NCI-H69 (cell line): ENCODE data around the gene AGR3.
A peak's percentile ranks its signal among the peaks of the same experiment; 100 is the strongest.

Source experiments
- DNase-seq: peaks from one replicate; lab custom pipeline; 2025; lab: John Stamatoyannopoulos, UW

AGR3 gene

DNA sequence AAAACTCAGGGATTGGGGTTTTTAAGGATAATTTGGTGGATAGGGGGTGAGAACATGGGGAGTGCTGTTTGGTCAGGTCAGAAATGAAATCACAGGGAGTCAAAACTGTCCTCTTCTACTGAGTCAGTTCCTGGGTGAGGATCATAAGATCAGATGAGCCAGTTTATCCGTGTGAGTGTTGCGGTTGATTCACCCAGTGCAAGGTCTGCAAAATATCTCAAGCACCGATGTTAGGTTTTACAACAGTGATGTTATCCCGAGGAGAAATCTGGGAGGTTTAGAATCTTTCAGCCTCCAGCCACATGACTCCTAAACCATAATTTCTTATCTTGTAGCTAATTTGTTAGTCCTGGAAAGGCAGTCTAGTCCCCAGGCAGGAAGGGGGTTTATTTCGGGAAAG is 45.3 kb downstream of the AGR3 start:
- no peak for DNase-seq

DNA sequence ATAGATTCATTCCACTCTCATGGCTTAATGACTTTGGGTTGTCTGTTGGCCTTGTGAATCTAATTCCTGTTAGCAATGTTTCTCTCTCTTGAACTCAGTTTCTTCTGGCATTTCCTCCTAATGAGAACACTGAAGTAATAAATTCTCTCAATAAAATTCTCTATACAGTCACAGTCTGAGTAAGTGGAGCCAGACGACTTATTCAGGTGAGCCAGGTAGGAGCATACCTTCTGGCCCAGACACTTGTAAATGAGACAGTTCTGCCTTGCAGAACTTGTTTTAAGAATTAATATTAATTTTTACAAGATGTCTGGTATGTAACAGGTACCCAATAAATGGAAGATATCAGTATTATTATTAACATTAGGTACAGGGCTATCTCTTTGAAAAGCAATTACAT is 48.4 kb downstream of the AGR3 start:
- DNase-seq, result no peak

DNA sequence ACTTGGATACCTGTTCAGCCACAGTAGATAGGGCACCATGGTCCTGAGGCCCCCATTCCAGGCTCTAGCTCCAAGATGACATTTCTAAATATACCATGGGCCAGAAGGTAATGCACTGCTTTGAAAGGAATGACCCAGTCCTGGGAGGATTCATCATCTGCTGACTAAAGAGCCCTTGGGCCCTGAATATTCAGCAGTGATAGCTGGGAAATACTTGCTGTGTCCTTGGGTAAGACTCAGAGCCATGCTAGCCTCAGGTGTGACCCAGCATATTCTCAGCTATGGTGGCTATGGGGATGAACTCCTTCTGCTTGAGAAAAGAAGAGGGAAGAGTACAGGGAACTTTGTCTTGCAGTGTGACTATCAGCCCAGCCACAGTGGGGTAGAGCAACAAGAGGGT is 55.7 kb downstream of the AGR3 start:
- no peak for DNase-seq

DNA sequence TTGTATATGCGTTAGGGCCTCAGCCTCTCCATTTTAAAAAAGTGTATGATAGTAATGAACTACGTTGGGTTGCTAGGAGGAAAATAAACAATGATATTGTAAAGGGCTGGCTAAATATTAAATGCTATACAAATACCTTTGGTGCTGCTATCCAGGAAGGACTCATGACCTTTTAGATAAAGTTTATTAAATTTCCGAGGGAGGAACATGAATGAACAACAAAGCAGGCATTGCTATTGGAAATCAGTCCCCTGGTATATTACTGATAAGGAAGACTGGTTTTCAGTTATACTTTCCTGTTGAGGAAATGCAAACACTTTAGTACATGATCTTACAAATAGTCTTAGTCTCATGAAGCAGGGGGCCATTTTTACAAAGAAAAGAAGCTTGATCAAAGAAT is 59.8 kb downstream of the AGR3 start:
- DNase-seq, result no peak

DNA sequence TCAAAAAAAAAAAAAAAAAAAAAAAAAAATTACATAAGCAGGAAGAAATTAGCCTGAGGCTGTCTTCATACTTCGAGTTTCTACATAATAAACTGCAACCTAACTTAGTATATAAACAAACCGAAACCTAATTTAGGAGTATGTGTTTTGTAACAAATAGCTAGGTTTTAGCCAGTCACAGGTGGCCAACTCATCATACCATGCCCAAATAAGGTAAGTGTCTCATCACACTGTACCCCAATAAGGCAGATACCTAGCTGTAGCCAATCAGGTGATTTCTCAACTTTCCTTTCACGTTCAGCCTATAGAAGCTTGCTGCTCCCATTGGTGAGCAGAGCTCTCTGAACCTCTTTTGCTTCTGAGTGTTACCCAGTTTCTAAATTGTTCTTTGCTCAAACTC is 63.1 kb downstream of the AGR3 start:
- DNase-seq, result no peak

DNA sequence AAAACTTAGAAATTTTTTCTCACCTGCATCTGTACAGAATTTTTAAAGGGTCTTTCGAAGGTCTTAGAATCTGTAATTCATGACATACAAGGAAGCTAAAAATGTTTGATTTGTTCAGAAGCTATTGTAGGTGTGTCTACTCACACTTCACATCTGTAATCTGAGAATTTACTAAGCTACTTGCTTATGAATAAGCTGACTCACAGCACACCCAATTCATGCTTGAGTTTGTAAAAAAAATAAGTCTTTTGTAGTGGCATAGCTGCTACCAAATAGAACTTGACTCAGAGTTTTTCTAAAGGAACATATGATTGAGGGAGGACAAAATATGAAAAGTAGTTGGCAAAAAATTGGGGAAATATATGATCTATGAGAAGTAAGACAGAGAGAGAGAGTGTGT is 64.2 kb downstream of the AGR3 start:
- peak; percentile 71 for DNase-seq

DNA sequence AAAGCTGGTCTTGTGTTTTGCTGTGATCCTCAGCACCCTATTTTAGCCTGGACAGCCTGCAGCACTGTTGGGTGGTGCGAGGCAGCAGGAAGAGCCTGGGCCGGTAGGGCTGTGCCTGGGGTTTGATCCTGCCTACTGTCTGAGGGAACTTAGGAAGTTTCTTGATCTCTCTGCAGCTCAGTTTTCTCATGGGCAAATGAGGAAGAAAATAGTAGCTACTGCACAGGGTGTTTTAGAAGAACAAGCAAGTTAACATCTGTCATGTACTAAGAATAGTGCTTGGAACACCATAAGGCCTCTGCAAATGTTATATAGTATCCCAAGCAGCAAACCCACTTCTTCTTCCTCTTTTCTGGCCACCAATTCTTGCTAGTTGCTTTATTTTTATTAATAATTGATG is 65.0 kb downstream of the AGR3 start:
- DNase-seq, result peak; percentile 25

DNA sequence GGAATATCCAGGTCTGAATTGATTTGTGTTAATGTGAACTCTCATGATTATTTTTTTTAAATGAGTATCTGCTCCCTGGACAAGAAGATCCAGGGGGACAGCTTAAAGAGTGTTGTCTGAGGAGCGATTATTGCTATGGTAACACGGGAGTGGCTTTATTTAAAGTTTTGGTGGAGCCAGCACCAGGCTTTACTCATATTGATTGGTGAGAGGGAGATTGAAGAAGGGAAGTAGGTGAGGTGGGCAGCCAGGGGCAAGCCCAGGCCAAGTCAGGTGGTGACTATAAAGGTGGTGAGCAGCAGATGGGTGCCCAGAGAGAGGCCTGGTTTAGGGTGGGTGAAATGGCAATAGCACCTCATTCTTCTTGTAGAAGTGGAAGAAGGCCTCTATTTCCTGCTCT is 66.8 kb downstream of the AGR3 start:
- peak; percentile 27 for DNase-seq

DNA sequence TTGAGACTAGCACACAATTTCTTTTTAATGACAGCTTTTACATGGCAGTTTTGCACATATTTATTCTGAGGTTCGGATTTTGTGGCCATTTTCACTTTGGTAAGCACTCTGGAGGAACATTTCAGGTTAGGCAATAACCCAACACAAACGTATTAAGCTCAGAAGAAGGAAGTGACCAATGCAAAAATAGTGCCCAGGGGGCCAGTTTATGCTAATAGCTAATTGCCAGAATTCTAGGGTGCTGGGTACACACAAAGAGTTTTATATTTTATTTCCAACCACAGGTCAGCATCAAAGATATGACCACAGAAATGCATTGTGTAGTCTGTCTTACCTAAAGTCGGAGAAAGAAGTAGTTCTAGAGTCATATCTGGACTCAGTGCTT is 68.6 kb downstream of the AGR3 start:
- DNase-seq, result peak; percentile 58

DNA sequence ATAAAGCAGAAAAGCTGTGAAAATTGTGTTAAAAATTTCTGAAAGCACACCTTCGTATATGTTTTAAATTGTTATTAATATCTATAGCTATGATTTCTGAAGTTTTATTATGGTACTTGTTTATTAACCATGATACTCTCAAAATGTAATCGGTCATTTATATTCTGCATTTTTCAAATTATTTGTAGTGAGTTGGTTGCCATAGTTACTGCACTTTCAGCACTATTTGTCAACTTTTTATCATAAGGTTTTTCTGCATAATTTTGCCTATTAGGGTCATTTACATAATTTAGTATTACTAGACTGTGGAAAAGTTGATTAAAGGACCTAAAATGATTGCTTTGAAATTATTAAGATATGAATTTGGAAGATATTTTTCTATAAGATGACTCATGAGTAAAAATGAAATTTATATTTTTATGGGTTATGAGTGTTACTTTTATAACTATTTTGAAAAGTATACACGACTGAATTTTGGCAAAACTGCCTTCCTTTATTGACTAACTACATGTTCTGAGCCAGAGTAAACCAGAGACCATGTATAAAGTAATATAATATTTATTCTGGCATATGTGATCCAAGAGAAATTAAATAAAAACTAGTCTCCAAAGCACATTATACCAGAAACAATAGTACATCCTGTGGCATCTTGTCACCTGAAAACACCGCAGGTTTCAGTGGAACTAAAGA is 69.1 kb downstream of the AGR3 start:
- DNase-seq, result no peak

DNA sequence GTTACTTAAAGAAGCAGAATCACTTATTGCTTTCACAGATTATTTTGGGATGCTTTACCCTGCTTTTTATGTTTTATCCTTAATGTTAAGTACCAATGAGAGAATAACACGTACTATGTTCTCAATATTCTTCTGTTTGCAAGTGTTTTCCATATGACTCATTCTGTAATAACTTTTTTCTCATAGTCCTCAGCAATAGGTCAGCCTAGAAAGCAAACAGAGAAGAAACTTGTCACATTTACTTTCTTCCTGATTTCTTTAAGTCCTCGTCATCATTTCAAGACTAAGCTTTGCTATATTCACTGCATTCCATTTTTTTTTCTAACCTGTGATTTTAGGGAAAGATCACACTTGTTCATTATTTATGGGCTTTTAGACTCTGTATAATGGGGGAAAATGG is 70.2 kb downstream of the AGR3 start:
- no peak for DNase-seq

DNA sequence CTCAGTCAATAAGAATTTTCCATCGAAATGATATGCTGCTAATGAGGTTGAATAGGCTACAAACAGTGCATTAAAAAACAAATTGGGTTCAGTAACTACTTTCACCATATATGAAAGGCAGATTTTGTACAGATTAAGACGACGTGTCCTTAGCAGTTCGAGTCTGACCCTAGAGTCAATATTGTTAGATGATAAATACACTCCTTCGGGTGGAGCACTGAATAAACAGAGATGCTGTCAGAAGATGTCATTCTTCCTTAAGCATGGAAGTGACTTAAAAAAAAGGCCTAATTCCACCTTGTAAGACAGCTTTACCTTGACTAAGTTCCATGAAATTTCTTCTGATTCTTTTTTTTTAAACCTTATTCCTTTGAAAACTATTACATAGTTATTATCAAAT is 71.2 kb downstream of the AGR3 start:
- peak; percentile 58 for DNase-seq

DNA sequence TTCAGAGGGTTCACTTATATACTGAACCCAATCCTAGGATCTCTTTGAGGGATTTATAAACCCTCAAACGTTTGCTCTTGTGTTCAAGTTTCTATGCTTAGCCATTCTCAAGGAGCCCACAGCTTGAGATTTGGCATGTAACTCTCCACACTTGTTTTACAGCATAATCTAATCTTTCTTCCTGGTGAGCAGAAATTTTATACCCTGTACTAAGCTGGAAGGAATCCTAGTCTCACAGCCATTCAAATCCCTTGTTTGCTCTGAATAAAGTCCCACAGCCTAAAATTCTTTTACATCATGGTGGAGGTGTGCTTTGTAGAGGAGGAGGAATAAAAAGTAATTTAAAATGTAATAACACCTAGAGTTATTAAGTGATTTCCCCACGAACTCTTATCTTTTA is 71.7 kb downstream of the AGR3 start:
- peak; percentile 45 for DNase-seq
